ENCODE data around the gene PMP22.

GRCh38 chr17:15281909-15282308 lies 16.8 kb upstream of the PMP22 start:
- TF ChIP-seq CTCF (conservative IDR thresholded peaks at IDR 0.05) (no peak), ZFX (IDR thresholded peaks at IDR 0.05) (no peak)
